GOT3 (cell line): ENCODE results near the gene C1orf116.

ENCODE experiments used
- DNase-seq: peaks from one replicate; lab custom pipeline; 2025; ENCODE audit warnings: mixed read lengths; lab: John Stamatoyannopoulos, UW

C1orf116 gene

GRCh38 chr1:206987873-206988272 lies 44.7 kb downstream of the C1orf116 start:
- DNase-seq, result no peak

DNA sequence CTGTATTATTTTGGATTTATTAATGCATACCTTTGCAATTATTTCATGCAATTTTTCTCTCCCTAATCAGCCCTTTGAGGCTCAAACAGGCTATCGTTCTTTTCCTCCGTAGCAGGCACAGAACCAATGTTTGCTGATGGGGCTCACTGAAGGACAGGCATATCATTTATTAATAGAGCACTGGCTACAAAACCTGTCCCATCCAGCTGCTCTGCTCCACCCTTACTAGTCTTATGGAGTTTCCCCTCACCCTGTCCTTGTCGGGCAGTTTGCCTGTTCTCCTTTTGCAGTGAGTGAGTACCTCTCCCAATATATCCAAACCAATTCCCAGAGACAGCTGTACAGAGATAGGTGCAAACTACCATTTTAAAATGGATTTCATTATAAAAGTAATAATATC lies 45.7 kb downstream of the C1orf116 start:
- DNase-seq, result no peak

DNA sequence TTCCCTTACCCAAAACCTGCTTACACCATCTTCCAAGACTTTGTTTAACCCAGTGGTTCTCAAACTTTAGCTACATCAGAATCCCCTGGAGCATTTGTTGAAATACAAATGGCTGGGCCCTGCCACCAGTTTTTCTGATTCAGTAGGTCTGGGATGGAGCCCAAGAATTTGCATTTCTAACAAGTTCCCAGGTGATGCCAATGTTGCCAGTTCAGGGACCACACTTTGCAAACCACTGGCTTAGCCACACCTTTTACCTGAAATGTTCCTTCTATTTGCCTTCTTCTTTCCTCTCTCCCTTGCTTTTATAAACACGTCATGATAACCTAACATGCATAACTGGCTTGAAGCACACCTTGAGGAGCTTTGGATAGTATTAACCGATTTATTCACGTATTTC lies 46.2 kb downstream of the C1orf116 start:
- no peak for DNase-seq

GRCh38 chr1:206985162-206985749 lies 47.3 kb downstream of the C1orf116 start:
- DNase-seq, result no peak

GRCh38 chr1:206982216-206982615 lies 50.3 kb downstream of the C1orf116 start:
- DNase-seq, result no peak

GRCh38 chr1:206979379-206980043 lies 53.0 kb downstream of the C1orf116 start:
- no peak for DNase-seq

DNA sequence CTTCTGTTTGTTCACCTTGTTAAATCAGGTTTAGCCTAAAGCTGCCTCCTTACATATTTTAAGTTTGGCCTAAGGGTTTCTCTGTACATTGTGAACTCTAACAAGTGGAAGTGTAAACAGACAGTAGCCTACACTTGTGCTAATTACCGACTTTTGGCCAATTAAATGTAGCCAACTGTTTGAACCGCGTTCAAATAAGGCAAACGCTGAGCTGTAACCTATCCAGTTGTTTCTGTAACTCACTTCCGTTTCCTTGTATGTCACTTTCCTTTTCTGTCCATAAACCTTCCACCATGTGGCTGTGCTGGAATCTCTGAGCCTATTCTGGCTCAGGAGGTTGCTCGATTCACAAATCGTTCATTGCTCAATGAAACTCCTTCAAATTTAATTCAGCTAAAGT lies 54.3 kb downstream of the C1orf116 start:
- no peak for DNase-seq

- DNase-seq, result no peak
These were observed 57.2 kb downstream of the C1orf116 start for GRCh38 chr1:206975306-206975705.

GRCh38 chr1:206974140-206974539 lies 58.4 kb downstream of the C1orf116 start:
- DNase-seq, result no peak

GRCh38 chr1:206972728-206973127 lies 59.8 kb downstream of the C1orf116 start:
- DNase-seq, result no peak

DNA sequence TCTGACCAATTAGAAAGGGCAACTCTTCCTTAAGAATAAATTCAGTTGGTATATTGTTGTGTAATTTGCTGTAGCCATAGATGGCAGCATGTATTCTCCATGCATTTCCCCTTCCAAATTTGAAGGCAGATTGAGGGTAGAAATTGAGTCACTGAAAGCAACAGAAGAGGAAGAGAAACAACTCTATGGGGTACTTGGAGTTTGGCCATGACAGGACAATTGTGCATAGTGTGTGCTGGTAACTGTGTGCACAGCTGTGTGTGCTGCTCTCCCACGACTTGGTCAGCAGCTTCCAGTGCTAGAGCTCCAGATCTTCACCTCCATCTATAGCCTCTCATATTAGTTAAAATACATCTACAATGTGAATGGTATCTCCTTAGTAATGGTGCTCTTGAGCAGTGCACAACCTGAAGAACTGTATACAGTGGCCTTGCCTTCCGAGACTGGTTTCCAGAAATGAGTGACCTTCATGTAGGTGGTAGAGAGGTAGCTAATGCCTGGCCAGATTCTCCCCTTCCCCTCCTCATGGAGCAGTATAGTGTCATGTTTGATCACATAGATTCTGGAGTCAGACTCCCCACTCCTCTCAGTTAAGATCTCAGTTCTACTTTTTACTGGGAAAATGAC lies 61.4 kb downstream of the C1orf116 start:
- DNase-seq, result no peak

DNA sequence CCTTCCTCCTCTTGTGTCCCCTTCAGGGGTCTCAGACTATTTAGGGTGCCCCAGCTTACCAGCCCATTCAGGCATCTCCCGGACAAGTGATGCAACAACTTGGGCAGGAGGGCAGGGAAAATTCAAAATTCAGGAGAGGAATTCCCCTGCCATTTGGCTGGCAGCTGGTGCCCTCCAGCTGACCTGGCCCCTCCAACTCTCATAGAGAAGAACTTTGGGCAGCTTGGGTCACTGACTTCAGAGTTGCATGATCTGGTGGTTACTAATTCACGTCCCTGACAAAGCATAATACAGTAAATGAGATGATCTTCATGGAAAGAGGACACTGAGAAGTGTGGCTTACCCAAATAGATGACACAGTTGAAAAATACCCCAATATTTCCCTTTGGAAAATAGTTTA lies 62.1 kb downstream of the C1orf116 start, which contains the start of gene FCAMR:
Gene FCAMR (minus strand): TSS at position 15 of the 400 bp plus-strand sequence. CDS start 335 bp downstream, outside the sequence.
- no peak for DNase-seq

DNA sequence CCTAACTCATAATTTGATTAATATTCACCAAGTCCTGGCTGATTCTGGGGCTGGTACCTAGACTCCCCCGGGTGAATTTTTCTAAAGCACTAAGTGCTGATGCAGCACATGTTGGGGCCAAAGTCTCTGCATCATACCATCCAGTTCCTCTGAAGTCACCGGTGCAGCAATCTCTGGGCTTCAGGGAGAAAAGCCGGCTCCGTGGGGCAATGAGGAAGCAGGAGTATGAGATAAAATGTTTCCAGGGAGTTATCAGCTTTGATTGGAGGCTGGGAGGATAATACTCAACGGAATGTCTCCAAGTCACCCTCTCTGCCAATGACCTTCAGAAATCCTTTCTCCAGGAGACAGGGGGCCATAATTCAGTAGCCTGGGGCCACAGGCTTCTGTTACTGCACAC lies 63.5 kb downstream of the C1orf116 start:
- DNase-seq, result no peak
